Thoracic aorta endothelial cell (primary cell): ENCODE data around the gene GLUD2. TPM values are rescaled to one million over a fixed set of nuclear protein-coding genes. Genes with fewer than 3 reads are reported as not detected.

Experiments
- total RNA-seq: library from RNA; depleted of rRNA; stranded (reverse); fragments of >200 nt; gene quantifications from 2 replicates; pipeline ENCODE4 v1.2.3, GENCODE V29; 2012

The GLUD2 gene
- 1.5 and 3.4 TPM in 2 replicates for total RNA-seq

GRCh38 chrX:121047441-121048419 lies at the start of gene GLUD2:
Gene GLUD2, plus strand, starts transcription at chrX:121047610. Its CDS starts 75 bp downstream, at chrX:121047685.

Other genes starting within 250 kb of the GLUD2 start
- not detected in 2 replicates for gene CT47B1, start 171.7 kb upstream of the GLUD2 start, total RNA-seq
- not detected in 2 replicates for gene CT47A11, start 110.5 kb upstream of the GLUD2 start, total RNA-seq
- gene CT47A10, start 105.6 kb upstream of the GLUD2 start, total RNA-seq = not detected in 2 replicates
- gene CT47A9, start 100.7 kb upstream of the GLUD2 start, total RNA-seq = not detected in 2 replicates
- gene CT47A8, start 95.9 kb upstream of the GLUD2 start, total RNA-seq = not detected in 2 replicates
- gene CT47A7, start 91.0 kb upstream of the GLUD2 start, total RNA-seq = not detected in 2 replicates
- not detected in 2 replicates for gene CT47A6, start 86.1 kb upstream of the GLUD2 start, total RNA-seq
- not detected in 2 replicates for gene CT47A5, start 81.3 kb upstream of the GLUD2 start, total RNA-seq
- not detected in 2 replicates for gene CT47A4, start 76.4 kb upstream of the GLUD2 start, total RNA-seq
- not detected in 2 replicates for gene CT47A3, start 71.5 kb upstream of the GLUD2 start, total RNA-seq
- not detected in 2 replicates for gene CT47A2, start 66.7 kb upstream of the GLUD2 start, total RNA-seq
- not detected in 2 replicates for gene CT47A1, start 61.9 kb upstream of the GLUD2 start, total RNA-seq